BLaER1 treated with 17β-estradiol and CSF1 and Interleukin-3, amounts not matched to agents 10 nM and 100 nM (cell line): ENCODE data around the gene VAC14.

ENCODE experiments used
- H3K27ac ChIP-seq, 11 experiments: shearing (Covaris generic); formaldehyde crosslinking; 2 replicates each; pipeline ENCODE4 v1.8.1; 2022
- H3K27me3 ChIP-seq, 11 experiments: shearing (Covaris generic); formaldehyde crosslinking; 2 replicates each; pipeline ENCODE4 v1.8.1; 2022
- H3K36me3 ChIP-seq, 11 experiments: shearing (Covaris generic); formaldehyde crosslinking; 2 replicates each; pipeline ENCODE4 v1.8.1; 2022
- H3K4me1 ChIP-seq, 10 experiments: shearing (Covaris generic); formaldehyde crosslinking; 2 replicates each; pipeline ENCODE4 v1.8.1; 2022
- H3K4me2 ChIP-seq, 11 experiments: shearing (Covaris generic); formaldehyde crosslinking; 2 replicates each; pipeline ENCODE4 v1.8.1; 2022
- H3K4me3 ChIP-seq, 10 experiments: shearing (Covaris generic); formaldehyde crosslinking; 2 replicates each; pipeline ENCODE4 v1.8.1; 2022
- H3K9ac ChIP-seq, 11 experiments: shearing (Covaris generic); formaldehyde crosslinking; 2 replicates each; pipeline ENCODE4 v1.8.1; 2022
- H3K9me3 ChIP-seq, 11 experiments: shearing (Covaris generic); formaldehyde crosslinking; replicated peaks in 1 of 11; 2 replicates each; pipeline ENCODE4 v1.8.1; 2022
- H4K20me1 ChIP-seq, 11 experiments: shearing (Covaris generic); formaldehyde crosslinking; 2 replicates each; pipeline ENCODE4 v1.8.1; 2022
- Cebpa-rat ChIP-seq, 11 experiments: shearing (Covaris generic); IDR thresholded peaks; 2 replicates each; pipeline ENCODE4 v1.8.1; 2022

Gene VAC14

DNA sequence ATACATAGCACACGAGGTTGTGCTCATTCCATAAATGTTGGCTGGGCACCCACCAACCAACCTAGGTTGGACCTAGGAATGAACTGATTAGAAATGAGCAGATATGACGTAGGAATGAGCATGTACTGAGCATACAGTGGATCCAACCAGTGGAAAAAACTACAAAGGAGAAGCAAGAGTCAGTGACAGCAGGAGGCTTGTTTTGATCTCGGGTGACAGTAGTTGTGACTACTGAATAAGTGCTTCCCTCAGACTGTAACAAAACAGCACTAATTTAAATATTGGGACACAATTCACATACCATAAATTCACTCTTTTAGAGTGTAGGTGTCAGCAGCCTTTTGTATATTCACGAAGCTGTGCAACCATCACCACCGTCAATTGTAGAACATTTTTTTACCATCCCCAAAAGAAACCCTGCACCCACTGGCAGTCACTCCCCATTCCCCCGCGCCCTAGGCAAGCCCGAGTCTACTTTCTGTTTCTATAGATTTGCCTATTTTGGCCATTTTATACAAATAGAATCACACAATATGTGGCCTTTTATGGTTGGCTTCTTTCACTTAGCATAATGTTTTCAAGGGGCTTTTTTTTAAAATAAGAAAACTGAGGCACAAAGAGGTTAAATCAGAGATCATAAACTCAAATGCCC, 7.0 kb downstream of the VAC14 start:
- Histone ChIP-seq H3K4me1 (peaks cover 7 to 100% (median 23%) of the 10 kb centered on the region in 10 experiments; a peak in 19 of 20 replicates), H3K9ac (peak overlapping the region in 2 of 11 experiments; percentile 0 to 11; a peak in 2 of 22 replicates), H3K36me3 (peaks cover 11 to 95% (median 31%) of the 10 kb centered on the region in 11 experiments; a peak in 20 of 22 replicates), H3K4me2 (peak overlapping the region in 2 of 11 experiments; percentile 92 to 98; a peak in 4 of 22 replicates), H4K20me1 (peaks cover 89 to 100% (median 100%) of the 10 kb centered on the region in 11 experiments; a peak in 21 of 22 replicates), H3K27ac (no peak overlapping the region), H3K9me3 (no peaks in the 10 kb centered on the region), H3K27me3 (no peaks in the 10 kb centered on the region), H3K4me3 (no peak overlapping the region)
- no peak for TF ChIP-seq Cebpa-rat (IDR thresholded peaks at IDR 0.05)

DNA sequence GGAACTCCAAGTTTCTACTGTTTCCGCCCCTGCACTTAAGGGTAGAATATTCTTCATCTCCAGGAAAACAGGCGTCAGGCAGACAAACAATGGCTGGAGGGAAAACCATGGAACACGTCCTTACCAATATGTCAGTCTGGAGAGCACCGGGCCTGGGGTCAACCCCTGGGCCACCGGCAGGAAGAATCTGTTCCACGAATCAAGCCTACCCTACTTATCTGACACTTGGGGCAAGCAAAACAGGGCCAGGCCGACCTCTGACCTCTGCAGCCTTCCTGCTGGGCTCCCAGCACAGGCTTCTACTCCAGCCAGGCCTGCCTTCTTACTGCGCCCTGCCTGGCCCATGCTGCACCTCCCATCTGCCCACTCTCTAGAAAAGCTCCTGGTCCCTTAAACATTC, 10.1 kb downstream of the VAC14 start:
- Histone ChIP-seq H3K9ac (peak overlapping the region in 1 of 11 experiments; percentile 57; a peak in 2 of 22 replicates), H3K9me3 (no peaks in the 10 kb centered on the region), H3K4me1 (peaks cover 7 to 100% (median 18%) of the 10 kb centered on the region in 10 experiments; a peak in 17 of 20 replicates), H3K4me3 (no peak overlapping the region), H3K27me3 (no peaks in the 10 kb centered on the region), H3K36me3 (peaks cover 20 to 95% (median 44%) of the 10 kb centered on the region in 11 experiments; a peak in 21 of 22 replicates), H3K4me2 (peak overlapping the region in 2 of 11 experiments; percentile 92 to 98; a peak in 3 of 22 replicates), H3K27ac (no peak overlapping the region), H4K20me1 (peaks cover 85 to 100% (median 100%) of the 10 kb centered on the region in 11 experiments)
- no peak for TF ChIP-seq Cebpa-rat (IDR thresholded peaks at IDR 0.05)

DNA sequence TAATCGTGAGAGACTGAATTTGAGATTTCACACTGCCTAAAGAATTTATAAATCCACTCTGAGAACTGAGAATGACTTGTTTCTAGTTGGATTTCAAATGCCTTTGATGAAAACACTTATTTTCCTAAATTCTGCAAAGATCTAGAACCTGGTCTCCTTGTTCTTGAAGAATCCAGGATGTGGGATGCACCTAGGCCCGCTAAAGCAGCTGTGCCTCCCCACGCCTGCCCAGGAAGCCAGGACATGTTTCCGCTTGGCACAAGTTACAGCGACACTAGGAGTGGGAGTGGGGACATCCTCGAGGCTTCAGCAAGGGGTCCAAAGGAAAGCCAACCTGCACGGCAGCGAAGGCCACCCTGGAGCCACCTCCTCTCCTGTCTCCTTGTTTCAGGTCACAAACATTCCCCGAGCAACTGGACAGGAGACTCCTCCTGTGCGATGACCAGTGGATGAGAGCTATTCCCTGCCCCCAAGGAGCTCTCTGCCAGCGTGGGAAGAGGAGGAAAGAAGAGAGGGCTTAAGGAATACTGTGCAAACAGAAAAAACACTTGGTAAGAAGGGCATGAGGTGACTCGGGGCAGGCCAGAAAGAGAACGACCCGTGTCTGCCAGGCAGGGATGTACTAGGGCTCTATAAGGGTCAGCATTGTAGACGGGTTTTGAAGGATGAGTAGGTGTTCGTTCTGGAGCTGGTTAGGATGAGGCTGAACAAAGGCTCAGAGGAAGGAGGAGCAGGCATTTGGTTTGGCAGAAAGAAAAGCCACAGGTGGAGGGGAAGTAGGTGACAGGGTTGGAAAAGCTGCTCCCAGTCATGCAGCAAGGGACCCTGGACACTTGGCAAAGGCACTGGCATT, 11.1 kb downstream of the VAC14 start:
- Histone ChIP-seq H3K9me3 (no peaks in the 10 kb centered on the region), H4K20me1 (peaks cover 80 to 100% (median 98%) of the 10 kb centered on the region in 11 experiments), H3K4me1 (peaks cover 4 to 100% (median 18%) of the 10 kb centered on the region in 10 experiments; a peak in 15 of 20 replicates), H3K36me3 (peaks cover 30 to 99% (median 54%) of the 10 kb centered on the region in 11 experiments), H3K27me3 (no peaks in the 10 kb centered on the region), H3K4me3 (no peak overlapping the region), H3K4me2 (peak overlapping the region in 2 of 11 experiments; percentile 67 to 98; a peak in 3 of 22 replicates), H3K9ac (peak overlapping the region in 2 of 11 experiments; percentile 15 to 44; a peak in 1 of 22 replicates), H3K27ac (peak overlapping the region in 1 of 11 experiments; percentile 11; a peak in 1 of 22 replicates)
- TF ChIP-seq Cebpa-rat (IDR thresholded peaks at IDR 0.05) = no peak

DNA sequence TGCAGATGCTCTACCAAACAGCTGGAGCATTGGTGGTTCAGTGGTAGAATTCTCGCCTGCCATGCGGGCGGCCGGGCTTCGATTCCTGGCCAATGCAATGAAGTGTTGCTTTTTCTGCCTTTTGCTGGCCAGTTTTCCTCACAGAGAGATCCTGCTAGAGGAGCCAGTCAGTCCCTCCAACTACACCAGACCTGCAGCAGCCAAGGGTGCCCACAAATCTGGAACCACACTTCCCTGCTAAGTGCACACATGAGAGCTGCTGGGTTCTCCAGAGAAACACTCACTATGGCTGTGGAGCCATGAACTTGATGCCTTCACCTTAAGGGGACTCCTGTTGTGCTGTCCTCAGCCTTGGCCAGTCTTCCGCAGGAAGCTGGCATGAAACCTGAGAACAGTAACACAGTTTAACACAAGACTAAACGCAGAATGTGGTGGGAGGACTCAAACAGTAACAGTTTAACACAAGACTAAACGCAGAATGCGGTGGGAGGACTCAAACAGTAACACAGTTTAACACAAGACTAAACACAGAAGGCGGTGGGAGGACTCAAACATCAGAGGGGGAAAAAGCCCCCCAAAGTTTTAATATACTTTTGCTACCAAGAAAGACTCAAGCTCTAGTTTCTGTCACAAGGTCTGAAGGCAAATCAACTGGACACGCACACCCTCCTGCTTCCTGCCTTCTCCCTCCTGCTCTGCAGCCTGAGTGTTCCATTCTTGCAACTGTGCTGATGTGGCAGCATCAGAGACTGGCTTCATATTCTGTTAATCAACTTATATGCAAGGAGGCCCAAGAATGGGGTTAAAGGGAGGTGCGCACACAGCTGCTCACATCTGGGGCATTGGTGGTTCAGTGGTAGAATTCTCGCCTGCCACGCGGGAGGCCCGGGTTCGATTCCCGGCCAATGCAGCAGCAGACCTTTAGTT, 12.0 kb downstream of the VAC14 start:
- Histone ChIP-seq H3K4me3 (no peak overlapping the region), H3K4me2 (peak overlapping the region in 2 of 11 experiments; percentile 67 to 98; a peak in 3 of 22 replicates), H4K20me1 (peaks cover 73 to 98% (median 90%) of the 10 kb centered on the region in 11 experiments)

DNA sequence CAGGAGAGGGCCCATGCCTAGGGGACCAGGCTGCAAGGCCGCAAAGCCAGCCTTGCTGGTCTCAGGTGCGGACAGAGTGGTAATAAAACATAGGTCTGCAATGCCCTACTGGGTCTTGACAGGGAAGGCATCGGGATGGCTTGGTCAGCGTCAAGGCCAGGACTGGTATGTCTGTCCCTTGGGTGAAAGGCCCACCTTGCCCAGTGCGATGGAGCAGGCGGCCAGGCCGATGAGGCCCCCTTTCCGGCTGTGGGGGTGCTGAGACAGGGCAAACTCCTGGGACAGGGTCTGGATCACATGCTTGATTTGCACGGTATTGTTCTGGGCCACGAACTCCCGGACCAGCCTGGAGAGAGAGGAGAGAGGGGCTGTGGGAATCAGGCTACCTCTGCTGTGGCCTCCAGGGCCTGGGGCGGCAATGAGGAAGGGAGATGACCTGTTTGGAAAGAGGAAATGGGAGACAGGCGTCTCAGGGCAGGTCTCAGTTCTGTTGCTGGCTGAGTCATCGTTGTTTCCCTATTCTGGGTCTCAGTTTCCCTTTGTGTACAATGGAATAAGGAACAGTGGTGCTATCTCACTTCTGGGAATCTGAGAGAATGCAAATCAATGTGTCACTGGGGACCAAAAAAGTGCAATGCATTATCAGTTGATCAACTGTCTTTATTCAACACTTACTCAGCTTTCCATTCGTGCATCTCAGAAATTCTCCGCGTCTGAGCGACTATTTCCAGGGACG, 14.8 kb downstream of the VAC14 start:
- Histone ChIP-seq H3K4me3 (no peak overlapping the region), H3K9ac (peak overlapping the region in 2 of 11 experiments; percentile 41 to 61; a peak in 2 of 22 replicates), H3K27ac (peak overlapping the region in 2 of 11 experiments; percentile 50 to 55; a peak in 3 of 22 replicates), H3K27me3 (no peaks in the 10 kb centered on the region), H3K9me3 (peaks cover 0 to 24% (median 4%) of the 10 kb centered on the region in 11 experiments; a peak in 12 of 22 replicates), H3K4me2 (peak overlapping the region in 3 of 11 experiments; percentile 26 to 98 (median 67); a peak in 6 of 22 replicates), H3K36me3 (peaks cover 67 to 100% (median 88%) of the 10 kb centered on the region in 11 experiments), H4K20me1 (peaks cover 46 to 88% (median 63%) of the 10 kb centered on the region in 11 experiments), H3K4me1 (peaks cover 0 to 82% (median 9%) of the 10 kb centered on the region in 10 experiments; a peak in 11 of 20 replicates)
- no peak for TF ChIP-seq Cebpa-rat (IDR thresholded peaks at IDR 0.05)

More for the DNA sequence above, 12.0 kb downstream of the VAC14 start:
- Histone ChIP-seq H3K9me3 (no peaks in the 10 kb centered on the region), H3K27me3 (no peaks in the 10 kb centered on the region), H3K36me3 (peaks cover 39 to 100% (median 63%) of the 10 kb centered on the region in 11 experiments), H3K9ac (peak overlapping the region in 1 of 11 experiments; percentile 44; a peak in 1 of 22 replicates), H3K27ac (no peak overlapping the region), H3K4me1 (peaks cover 4 to 100% (median 19%) of the 10 kb centered on the region in 10 experiments; a peak in 15 of 20 replicates)
- no peak for TF ChIP-seq Cebpa-rat (IDR thresholded peaks at IDR 0.05)

DNA sequence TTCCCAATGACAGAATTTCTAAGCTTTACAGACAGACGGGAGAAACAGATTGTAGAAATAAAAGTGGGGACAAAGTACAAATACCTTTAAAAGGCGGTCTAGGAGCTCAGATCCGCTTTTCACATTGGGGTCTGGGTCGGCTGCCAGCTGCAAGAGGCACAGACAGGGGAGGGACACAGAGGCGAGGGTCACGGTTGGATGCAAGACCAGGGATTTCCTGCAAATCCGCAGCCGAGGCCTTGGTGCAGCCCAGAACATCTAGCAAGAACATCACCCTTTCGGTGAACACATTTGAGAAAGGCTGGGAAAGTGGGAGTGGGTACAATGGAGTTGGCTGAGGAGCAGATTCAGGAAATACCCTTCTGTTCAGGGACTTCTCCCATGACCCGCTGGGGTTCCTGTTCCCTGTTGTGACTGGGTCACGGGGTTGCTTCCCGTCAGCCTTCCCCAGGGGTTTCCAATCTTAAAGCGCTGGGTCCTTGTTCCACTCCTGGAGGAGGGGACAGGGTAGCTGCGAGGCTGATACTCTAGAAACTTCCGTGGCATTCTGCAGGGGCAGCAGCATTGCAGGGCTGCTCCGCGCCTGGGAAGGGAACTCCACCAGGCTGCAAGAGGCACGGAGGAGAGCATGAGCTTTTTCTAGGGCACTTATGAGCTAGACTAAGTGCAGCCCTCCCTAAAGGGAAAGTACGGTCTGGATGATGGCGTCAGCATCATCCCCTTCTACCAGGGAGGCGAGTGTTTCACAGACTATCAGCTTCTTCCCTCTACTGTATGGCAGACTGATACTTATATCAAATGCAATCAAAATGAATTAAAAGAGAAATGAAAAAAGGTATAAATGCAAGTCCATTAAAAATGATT, 16.0 kb downstream of the VAC14 start:
- Histone ChIP-seq H3K36me3 (peaks cover 79 to 100% (median 95%) of the 10 kb centered on the region in 11 experiments), H3K9ac (peak overlapping the region in 2 of 11 experiments; percentile 2 to 16; a peak in 2 of 22 replicates), H3K4me1 (peaks cover 0 to 69% (median 9%) of the 10 kb centered on the region in 10 experiments; a peak in 11 of 20 replicates), H3K9me3 (peaks cover 0 to 28% (median 6%) of the 10 kb centered on the region in 11 experiments; a peak in 12 of 22 replicates), H4K20me1 (peaks cover 36 to 76% (median 50%) of the 10 kb centered on the region in 11 experiments), H3K27me3 (no peaks in the 10 kb centered on the region), H3K27ac (peak overlapping the region in 1 of 11 experiments; percentile 32; a peak in 1 of 22 replicates), H3K4me3 (no peak overlapping the region), H3K4me2 (peak overlapping the region in 2 of 11 experiments; percentile 67 to 98; a peak in 4 of 22 replicates)
- TF ChIP-seq Cebpa-rat (IDR thresholded peaks at IDR 0.05) = no peak
